ENCODE data around the gene PXN. TPM values are rescaled to one million over a fixed set of nuclear protein-coding genes. Genes with fewer than 3 reads are reported as not detected.

The PXN gene
- total and polyA plus RNA-seq, 2 of the 13 experiments (the other 11 are each of a cell fraction or from before 2014, with no cell fraction given) = 13.6 to 14.2 TPM

DNA sequence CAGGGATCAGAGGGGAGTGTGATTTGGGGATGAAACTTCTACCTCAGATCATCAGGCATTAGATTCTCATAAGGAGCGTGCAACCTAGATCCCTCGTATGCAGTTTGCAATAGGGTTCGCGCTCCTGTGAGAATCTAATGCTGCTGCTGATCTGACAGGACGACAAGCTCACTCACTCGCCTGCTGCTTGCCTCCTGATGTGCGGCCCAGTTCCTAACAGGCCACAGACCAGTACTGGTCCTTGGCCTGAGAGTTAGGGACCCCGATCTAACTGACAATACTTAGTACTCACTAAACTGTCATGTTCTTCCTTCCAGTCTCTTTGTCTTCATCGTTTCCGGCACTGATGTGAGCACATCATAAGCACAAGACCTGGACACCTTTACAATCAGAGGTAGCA, 59.3 kb downstream of the PXN start (continued):
- TF ChIP-seq ZNF660 (CRISPR knock-in tag; IDR thresholded peaks at IDR 0.05; ENCODE audit: borderline replicate concordance, low read depth) (no peak), MLLT10 (CRISPR knock-in tag; IDR thresholded peaks at IDR 0.05) (no peak), GABPA (IDR thresholded peaks at IDR 0.05; ENCODE audit: low read depth, low read length) (no peak), GABPA (CRISPR knock-in tag; IDR thresholded peaks at IDR 0.05; ENCODE audit: low read depth) (no peak), KDM5A (IDR thresholded peaks at IDR 0.05; ENCODE audit: borderline replicate concordance, low read length) (no peak)
- TF ChIP-seq, protein P1, sequence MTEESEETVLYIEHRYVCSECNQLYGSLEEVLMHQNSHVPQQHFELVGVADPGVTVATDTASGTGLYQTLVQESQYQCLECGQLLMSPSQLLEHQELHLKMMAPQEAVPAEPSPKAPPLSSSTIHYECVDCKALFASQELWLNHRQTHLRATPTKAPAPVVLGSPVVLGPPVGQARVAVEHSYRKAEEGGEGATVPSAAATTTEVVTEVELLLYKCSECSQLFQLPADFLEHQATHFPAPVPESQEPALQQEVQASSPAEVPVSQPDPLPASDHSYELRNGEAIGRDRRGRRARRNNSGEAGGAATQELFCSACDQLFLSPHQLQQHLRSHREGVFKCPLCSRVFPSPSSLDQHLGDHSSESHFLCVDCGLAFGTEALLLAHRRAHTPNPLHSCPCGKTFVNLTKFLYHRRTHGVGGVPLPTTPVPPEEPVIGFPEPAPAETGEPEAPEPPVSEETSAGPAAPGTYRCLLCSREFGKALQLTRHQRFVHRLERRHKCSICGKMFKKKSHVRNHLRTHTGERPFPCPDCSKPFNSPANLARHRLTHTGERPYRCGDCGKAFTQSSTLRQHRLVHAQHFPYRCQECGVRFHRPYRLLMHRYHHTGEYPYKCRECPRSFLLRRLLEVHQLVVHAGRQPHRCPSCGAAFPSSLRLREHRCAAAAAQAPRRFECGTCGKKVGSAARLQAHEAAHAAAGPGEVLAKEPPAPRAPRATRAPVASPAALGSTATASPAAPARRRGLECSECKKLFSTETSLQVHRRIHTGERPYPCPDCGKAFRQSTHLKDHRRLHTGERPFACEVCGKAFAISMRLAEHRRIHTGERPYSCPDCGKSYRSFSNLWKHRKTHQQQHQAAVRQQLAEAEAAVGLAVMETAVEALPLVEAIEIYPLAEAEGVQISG (CRISPR knock-in tag; IDR thresholded peaks at IDR 0.05) = no peak

GRCh38 chr12:120204171-120204570, 61.4 kb downstream of the PXN start:
- peaks cover 17% of the 10 kb centered on the region for H4K20me1 ChIP-seq (ENCODE audit: insufficient read depth, low read length)
- intact Hi-C loops (cut with micrococcal nuclease; ENCODE audit: unreplicated experiment) (no loop called here), in situ Hi-C loops (cut with HindIII; ENCODE audit: extremely low pct_ligation_motif_present, low pct_unique_long_range_greater_than_20kb) (no loop called here)
- FAIRE-seq (no peak), DNase-seq (ENCODE audit: low spot score) (no peak), ATAC-seq (no peak)
- H3K79me2 ChIP-seq (ENCODE audit: insufficient read depth, low read length) = peaks cover 22% of the 10 kb centered on the region
- TF ChIP-seq ZNF207 (IDR thresholded peaks at IDR 0.05; ENCODE audit: borderline replicate concordance) (no peak), KDM2A (CRISPR knock-in tag; IDR thresholded peaks at IDR 0.05; ENCODE audit: borderline replicate concordance, low read depth) (no peak), NCOA2 (CRISPR knock-in tag; IDR thresholded peaks at IDR 0.05) (no peak), ARNT2 (CRISPR knock-in tag; IDR thresholded peaks at IDR 0.05; ENCODE audit: low read depth) (no peak), ZNF3 (CRISPR knock-in tag; IDR thresholded peaks at IDR 0.05) (no peak), CHD4 (IDR thresholded peaks at IDR 0.05; ENCODE audit: borderline replicate concordance, low read length) (no peak)
- TF ChIP-seq, protein P2, sequence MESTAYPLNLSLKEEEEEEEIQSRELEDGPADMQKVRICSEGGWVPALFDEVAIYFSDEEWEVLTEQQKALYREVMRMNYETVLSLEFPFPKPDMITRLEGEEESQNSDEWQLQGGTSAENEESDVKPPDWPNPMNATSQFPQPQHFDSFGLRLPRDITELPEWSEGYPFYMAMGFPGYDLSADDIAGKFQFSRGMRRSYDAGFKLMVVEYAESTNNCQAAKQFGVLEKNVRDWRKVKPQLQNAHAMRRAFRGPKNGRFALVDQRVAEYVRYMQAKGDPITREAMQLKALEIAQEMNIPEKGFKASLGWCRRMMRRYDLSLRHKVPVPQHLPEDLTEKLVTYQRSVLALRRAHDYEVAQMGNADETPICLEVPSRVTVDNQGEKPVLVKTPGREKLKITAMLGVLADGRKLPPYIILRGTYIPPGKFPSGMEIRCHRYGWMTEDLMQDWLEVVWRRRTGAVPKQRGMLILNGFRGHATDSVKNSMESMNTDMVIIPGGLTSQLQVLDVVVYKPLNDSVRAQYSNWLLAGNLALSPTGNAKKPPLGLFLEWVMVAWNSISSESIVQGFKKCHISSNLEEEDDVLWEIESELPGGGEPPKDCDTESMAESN (CRISPR knock-in tag; conservative IDR thresholded peaks at IDR 0.05) = no peak
- H3K27me3 ChIP-seq (ENCODE audit: control insufficient read depth in 1 of 2, insufficient read depth in 2 of 2, low read length in 2 of 2) = no peaks in the 10 kb centered on the region; a peak in 1 of 5 replicates
- H3K4me1 ChIP-seq (ENCODE audit: insufficient read depth, low read length) = peaks cover 19% of the 10 kb centered on the region
- H3K9me3 ChIP-seq (ENCODE audit: low read length) = no peaks in the 10 kb centered on the region
- no peak overlapping the region for H3K27ac ChIP-seq (ENCODE audit: extremely low read length, insufficient read depth, low read length)
- no peak overlapping the region for H3K4me3 ChIP-seq (replicated peaks in 1 of 3; ENCODE audit: insufficient read depth in 1 of 3, low read depth in 2 of 3, low read length in 3 of 3)
- no TSS peak for BruUV-seq (replicated peaks)
- no peak overlapping the region for H2AFZ ChIP-seq (ENCODE audit: low read length)
- ChIA-PET POLR2A (interaction anchor here (1.1 to 5.9 kb wide), 3 partner anchors 15 to 87 kb away, joined by 3 to 378 read pairs (median 9); partner anchors contain the start of gene RNU4-2), CTCF (ENCODE audit: low intra/inter-chr PET ratio, low total read pairs) (no interaction called here)
- 98% methylated on average over 7 of the region's 7 CpGs for WGBS (ENCODE audit: low lambda C conversion rate)
- H3K36me3 ChIP-seq (replicated peaks in 1 of 2; ENCODE audit: control insufficient read depth in 1 of 2, insufficient read depth in 2 of 2, low read length in 2 of 2) = peaks cover 3 to 18% of the 10 kb centered on the region in 2 experiments; a peak in 4 of 5 replicates
- no peak overlapping the region for H3K9ac ChIP-seq (ENCODE audit: insufficient read depth, low read depth, low read length)
- H3K4me2 ChIP-seq (ENCODE audit: low read depth, low read length) = no peak overlapping the region

Data from HepG2 (cell line).